Nephron (organoid): Measurements from ENCODE around the gene VTCN1.
"Not testable (repeated sequence)": the region's sequence is repeated elsewhere in the genome, so short reads cannot be mapped to it uniquely, and the experiment has no call there.

ENCODE experiments used
- H3K27ac Mint-ChIP-seq, 3 experiments: 2 replicates each; pipeline ENCODE4 v1.8.0; 2020; ENCODE audit warnings: mixed read lengths in 3 of 3, mild to moderate bottlenecking in 2 of 3, moderate library complexity in 1 of 3
- H3K27me3 Mint-ChIP-seq: 2 replicates; pipeline ENCODE4 v1.8.0; 2021; ENCODE audit warnings: low read depth, mild to moderate bottlenecking, moderate library complexity, mixed read lengths
- H3K36me3 Mint-ChIP-seq: 2 replicates; pipeline ENCODE4 v1.8.0; 2020; ENCODE audit warnings: low read depth, mixed read lengths
- H3K4me1 Mint-ChIP-seq: 2 replicates; pipeline ENCODE4 v1.8.0; 2020; ENCODE audit warnings: mixed read lengths
- H3K4me3 Mint-ChIP-seq, 3 experiments: 2 replicates each; pipeline ENCODE4 v1.8.0; 2020; ENCODE audit warnings: mild to moderate bottlenecking in 3 of 3, mixed read lengths in 3 of 3, moderate library complexity in 2 of 3
- H3K9me3 Mint-ChIP-seq: 2 replicates; pipeline ENCODE4 v1.8.0; 2020; ENCODE audit warnings: mixed read lengths
- CTCF ChIP-seq, 3 experiments: fragments of 200-600 bp; sonication (generic); IDR thresholded peaks; one replicate each; pipeline ENCODE4 v1.5.0; 2021; ENCODE audit warnings: antibody characterized with exemption in 3 of 3; ENCODE audit not compliant: unreplicated experiment in 3 of 3

VTCN1 gene

GRCh38 chr1:117210831-117211261, at the start of gene VTCN1:
VTCN1 (minus strand) TSS chr1:117210927; CDS start chr1:117210855, 72 bp downstream.
- H3K9me3 Mint-ChIP-seq, result no peaks in the 10 kb centered on the region
- no peaks in the 10 kb centered on the region for H3K4me1 Mint-ChIP-seq
- peak within 1 kb of the TSS in 1 of 3 experiments; percentile 20 for H3K27ac Mint-ChIP-seq
- peaks cover 11% of the 10 kb centered on the region for H3K27me3 Mint-ChIP-seq
- H3K36me3 Mint-ChIP-seq, result no peaks in the 10 kb centered on the region
- TF ChIP-seq CTCF (IDR thresholded peaks at IDR 0.05; ENCODE audit: unreplicated experiment in 3 of 3), result no peak
- H3K4me3 Mint-ChIP-seq, result no peak within 1 kb of the TSS

GRCh38 chr1:117258791-117259190, 48.1 kb upstream of the VTCN1 start:
- peaks cover 22% of the 10 kb centered on the region for H3K9me3 Mint-ChIP-seq
- no peak overlapping the region for H3K4me3 Mint-ChIP-seq
- peaks cover 30% of the 10 kb centered on the region for H3K4me1 Mint-ChIP-seq
- TF ChIP-seq CTCF (IDR thresholded peaks at IDR 0.05; ENCODE audit: unreplicated experiment in 3 of 3), result no peak
- H3K27me3 Mint-ChIP-seq, result no peaks in the 10 kb centered on the region
- H3K27ac Mint-ChIP-seq, result no peak overlapping the region
- no peaks in the 10 kb centered on the region for H3K36me3 Mint-ChIP-seq

- not testable (repeated sequence) for H3K27me3 Mint-ChIP-seq, H3K27ac Mint-ChIP-seq, H3K4me3 Mint-ChIP-seq, H3K36me3 Mint-ChIP-seq
- Mint-ChIP-seq H3K9me3 (peaks cover 22% of the 10 kb centered on the region), H3K4me1 (peaks cover 30% of the 10 kb centered on the region)
These were observed 47.3 kb upstream of the VTCN1 start for GRCh38 chr1:117258075-117258474.

- Mint-ChIP-seq H3K9me3 (peaks cover 22% of the 10 kb centered on the region), H3K36me3 (no peaks in the 10 kb centered on the region), H3K27me3 (no peaks in the 10 kb centered on the region), H3K27ac (no peak overlapping the region), H3K4me1 (peaks cover 28% of the 10 kb centered on the region), H3K4me3 (no peak overlapping the region)
- TF ChIP-seq CTCF (IDR thresholded peaks at IDR 0.05; ENCODE audit: unreplicated experiment in 3 of 3), result no peak
These were observed 46.6 kb upstream of the VTCN1 start for GRCh38 chr1:117257291-117257690.

GRCh38 chr1:117250061-117250606, 39.4 kb upstream of the VTCN1 start:
- H3K4me3 Mint-ChIP-seq, result no peak overlapping the region

GRCh38 chr1:117244971-117245370, 34.2 kb upstream of the VTCN1 start:
- no peak for TF ChIP-seq CTCF (IDR thresholded peaks at IDR 0.05; ENCODE audit: unreplicated experiment in 3 of 3)
- Mint-ChIP-seq H3K36me3 (no peaks in the 10 kb centered on the region), H3K9me3 (no peaks in the 10 kb centered on the region)

More at GRCh38 chr1:117250061-117250606, 39.4 kb upstream of the VTCN1 start:
- Mint-ChIP-seq H3K27ac (no peak overlapping the region), H3K36me3 (no peaks in the 10 kb centered on the region), H3K4me1 (peaks cover 4% of the 10 kb centered on the region), H3K9me3 (no peaks in the 10 kb centered on the region), H3K27me3 (no peaks in the 10 kb centered on the region)
- no peak for TF ChIP-seq CTCF (IDR thresholded peaks at IDR 0.05; ENCODE audit: unreplicated experiment in 3 of 3)

More at GRCh38 chr1:117244971-117245370, 34.2 kb upstream of the VTCN1 start:
- Mint-ChIP-seq H3K27me3 (peaks cover 10% of the 10 kb centered on the region), H3K4me1 (peaks cover 13% of the 10 kb centered on the region), H3K4me3 (no peak overlapping the region), H3K27ac (peak overlapping the region in 1 of 3 experiments; percentile 17)
